Endothelial cell of umbilical vein (primary cell): ENCODE measurements around the gene UBE2E2. TPM values are rescaled to one million over a fixed set of nuclear protein-coding genes. Genes with fewer than 3 reads are reported as not detected.

ENCODE experiments used
- BruUV-seq: library from RNA; stranded (reverse); fragments of 400-500 nt; replicated peaks from 2 replicates; lab custom pipeline; 2021; lab: Mats Ljungman, UMichigan
- CTCF ChIA-PET: fragments of 300-600, 350-600 bp; sonication (Branson Sonifier 250); formaldehyde crosslinking; loops from one replicate; lab custom pipeline; 2021; ENCODE audit warnings: antibody characterized with exemption, inconsistent platforms; lab: Charles Lee
- POLR2A ChIA-PET: fragments of 300-600, 350-600 bp; sonication (Branson Sonifier 250); formaldehyde crosslinking; loops from one replicate; lab custom pipeline; 2021; ENCODE audit warnings: antibody characterized with exemption, inconsistent platforms; lab: Charles Lee
- DNase-seq: peaks from one replicate; pipeline ENCODE4 v3.0.0-alpha.2; 2011; ENCODE audit warnings: low read depth, low spot score
- FAIRE-seq: peaks from 2 replicates; lab custom pipeline; 2011; peaks lifted over from hg19 to GRCh38; lab: Jason Lieb, UNC
- H2AFZ ChIP-seq: 2 replicates; pipeline ENCODE4 v1.6.0; 2012; ENCODE audit warnings: low read depth, low read length, control low read depth, inconsistent platforms
- H3K27ac ChIP-seq: 2 replicates; pipeline ENCODE4 v1.5.1; 2011; ENCODE audit warnings: low read depth, mild to moderate bottlenecking, control low read depth, low read length, moderate library complexity; ENCODE audit not compliant: insufficient read depth
- H3K27me3 ChIP-seq, 2 experiments: 2 replicates each; pipeline versions ENCODE4 v1.6.0 to v1.6.1; 2011; ENCODE audit warnings: low read length in 2 of 2, mixed read lengths in 1 of 2; ENCODE audit not compliant: control insufficient read depth in 2 of 2, insufficient read depth in 2 of 2
- H3K36me3 ChIP-seq, 2 experiments: 2 replicates in 1 of 2; 3 replicates in 1 of 2; pipeline ENCODE4 v1.5.1; 2011; ENCODE audit warnings: low read length in 2 of 2, mild to moderate bottlenecking in 1 of 2, moderate library complexity in 1 of 2; ENCODE audit not compliant: control insufficient read depth in 2 of 2, insufficient read depth in 2 of 2; ENCODE audit errors: extremely low read depth in 1 of 2
- H3K4me1 ChIP-seq: 3 replicates; pipeline ENCODE4 v1.5.1; 2011; ENCODE audit warnings: mild to moderate bottlenecking, low read length; ENCODE audit not compliant: control insufficient read depth, insufficient read depth; ENCODE audit errors: extremely low read depth
- H3K4me2 ChIP-seq: 2 replicates; pipeline ENCODE4 v1.6.1; 2011; ENCODE audit warnings: low read length, control low read depth, mixed read lengths; ENCODE audit not compliant: insufficient read depth
- H3K4me3 ChIP-seq, 3 experiments: fragments of 200-600 bp in 1 of 3; sonication (generic), shearing (Covaris generic) in 1 of 3; replicated peaks in 1 of 3; 2 replicates each; pipeline ENCODE4 v1.5.1; 2011 to 2016; ENCODE audit warnings: control low read depth in 3 of 3, low read length in 3 of 3, mild to moderate bottlenecking in 2 of 3, inconsistent platforms in 1 of 3, low read depth in 1 of 3, moderate library complexity in 1 of 3; ENCODE audit not compliant: insufficient read depth in 1 of 3
- H3K79me2 ChIP-seq: 2 replicates; pipeline ENCODE4 v1.6.0; 2012; ENCODE audit warnings: low read length, inconsistent platforms; ENCODE audit not compliant: control insufficient read depth, insufficient read depth
- H3K9ac ChIP-seq: replicated peaks from 2 replicates; pipeline ENCODE3; 2011; ENCODE audit warnings: low read length, control low read depth; ENCODE audit not compliant: insufficient read depth; ENCODE audit errors: extremely low read depth
- H3K9me1 ChIP-seq: replicated peaks from 3 replicates; pipeline ENCODE4 v1.6.0; 2011; ENCODE audit warnings: mild to moderate bottlenecking, low read length; ENCODE audit not compliant: control insufficient read depth, insufficient read depth; ENCODE audit errors: extremely low read depth
- H3K9me3 ChIP-seq: replicated peaks from 2 replicates; pipeline ENCODE4 v1.5.1; 2012; ENCODE audit warnings: low read length, inconsistent platforms; ENCODE audit not compliant: control insufficient read depth, insufficient read depth
- H4K20me1 ChIP-seq: replicated peaks from 2 replicates; pipeline ENCODE3; 2011; ENCODE audit warnings: mild to moderate bottlenecking, low read length; ENCODE audit not compliant: control insufficient read depth, insufficient read depth; ENCODE audit errors: extremely low read depth
- CTCF ChIP-seq, 2 donors: IDR thresholded peaks; 1 replicate in 1 of 2; 2 replicates in 1 of 2; pipeline ENCODE4 v1.5.1; 2011; ENCODE audit warnings: low read length in 2 of 2, mild to moderate bottlenecking in 2 of 2, moderate library complexity in 2 of 2, control low read depth in 1 of 2, inconsistent platforms in 1 of 2, low read depth in 1 of 2; ENCODE audit not compliant: insufficient read depth in 1 of 2; ENCODE audit errors: extremely low read depth in 1 of 2
- EZH2 ChIP-seq: IDR thresholded peaks from 2 replicates; pipeline ENCODE4 v1.6.1; 2012; ENCODE audit warnings: borderline replicate concordance, low read depth, mild to moderate bottlenecking, moderate library complexity, low read length, inconsistent platforms; ENCODE audit not compliant: severe bottlenecking
- FOS ChIP-seq: IDR thresholded peaks from 2 replicates; pipeline ENCODE4 v1.6.1; 2011; ENCODE audit warnings: mild to moderate bottlenecking, low read length, moderate library complexity, borderline replicate concordance; ENCODE audit not compliant: insufficient read depth
- GATA2 ChIP-seq: IDR thresholded peaks from 2 replicates; pipeline ENCODE4 v1.7.0; 2011; ENCODE audit warnings: low read depth, mild to moderate bottlenecking, moderate library complexity, mixed read lengths, low read length; ENCODE audit not compliant: insufficient read length, insufficient read depth
- JUN ChIP-seq: IDR thresholded peaks from 2 replicates; pipeline ENCODE4 v1.6.1; 2011; ENCODE audit warnings: borderline replicate concordance, low read depth; ENCODE audit not compliant: insufficient read length, insufficient read depth
- MAX ChIP-seq: IDR thresholded peaks from 2 replicates; pipeline ENCODE4 v1.6.1; 2011; ENCODE audit not compliant: insufficient read depth, insufficient read length
- MYC ChIP-seq: IDR thresholded peaks from one replicate; pipeline ENCODE4 v1.6.1; 2011; ENCODE audit warnings: mild to moderate bottlenecking, low read depth, low read length
- POLR2A ChIP-seq: IDR thresholded peaks from 2 replicates; pipeline ENCODE4 v1.6.1; 2012; ENCODE audit warnings: low read depth, mild to moderate bottlenecking, control low read depth, low read length
- POLR2AphosphoS5 ChIP-seq: IDR thresholded peaks from 2 replicates; pipeline ENCODE4 v1.6.1; 2012; ENCODE audit warnings: low read depth, mild to moderate bottlenecking, control low read depth, low read length, moderate library complexity; ENCODE audit not compliant: insufficient read depth
- dilution Hi-C: fragments of 300-500 bp; cut with MboI; formaldehyde crosslinking; loops from one replicate; pipeline ENCODE4 v1.15.0; 2019; ENCODE audit warnings: low sequenced_read_pairs; ENCODE audit not compliant: extremely low pct_ligation_motif_present
- intact Hi-C: fragments of 100-400 bp; cut with micrococcal nuclease; formaldehyde crosslinking; loops from one replicate; pipeline ENCODE4 v1.10.0; 2022
- polyA plus RNA-seq, 4 experiments: library from polyadenylated mRNA; depleted of rRNA in 3 of 4; stranded (reverse) in 3 of 4; unstranded in 1 of 4; fragments of >200 nt; gene quantifications; 2 replicates each; pipeline versions ENCODE4 v1.2.1 to v1.2.3, GENCODE V29; 2011 to 2012; ENCODE audit warnings: missing spikeins in 1 of 4
- total RNA-seq: library from RNA; stranded (reverse); gene quantifications from 2 replicates; pipeline ENCODE4 v1.2.3, GENCODE V29; 2021

The UBE2E2 gene
- total and polyA plus RNA-seq, 2 donors (not counting 3 experiments of a cell fraction or from before 2014, with no cell fraction given): 37.0 to 45.4 TPM

GRCh38 chr3:23198801-23199200 is 4.3 kb upstream of the UBE2E2 start:
- H3K4me1 ChIP-seq: no peaks in the 10 kb centered on the region
- H2AFZ ChIP-seq: no peak overlapping the region
- H3K9me1 ChIP-seq: no peaks in the 10 kb centered on the region
- DNase-seq (no peak), FAIRE-seq (no peak)
- intact Hi-C loops (no loop called here), dilution Hi-C loops (no loop called here)
- no peaks in the 10 kb centered on the region for H4K20me1 ChIP-seq
- peaks cover 14 to 17% of the 10 kb centered on the region in 2 experiments for H3K27me3 ChIP-seq
- CTCF ChIA-PET: interaction anchor here (0.8 kb wide), 1 partner anchor 51 kb away, joined by 3 read pairs; no protein-coding TSS in a partner anchor
- H3K4me2 ChIP-seq: no peak overlapping the region
- no peaks in the 10 kb centered on the region for H3K9me3 ChIP-seq
- no peak overlapping the region for H3K9ac ChIP-seq
- peaks cover 4% of the 10 kb centered on the region for H3K79me2 ChIP-seq
- H3K4me3 ChIP-seq: no peak overlapping the region
- no peaks in the 10 kb centered on the region for H3K36me3 ChIP-seq
- H3K27ac ChIP-seq: no peak overlapping the region
- no TSS peak for BruUV-seq
- POLR2A ChIA-PET: no interaction called here
- no peak for TF ChIP-seq POLR2AphosphoS5
- TF ChIP-seq FOS: no peak
- TF ChIP-seq POLR2A: no peak
- no peak for TF ChIP-seq MAX
- no peak for TF ChIP-seq MYC
- TF ChIP-seq JUN: no peak

GRCh38 chr3:23199649-23200048 is 3.5 kb upstream of the UBE2E2 start:
- H3K9ac ChIP-seq: no peak overlapping the region
- peaks cover 3% of the 10 kb centered on the region for H4K20me1 ChIP-seq
- H2AFZ ChIP-seq: no peak overlapping the region
- dilution Hi-C loops (no loop called here), intact Hi-C loops (loop anchor here (5.0 kb wide), 4 partner anchors 123 to 678 kb away; partner anchors contain the start of gene UBE2E1)
- peaks cover 4% of the 10 kb centered on the region for H3K4me1 ChIP-seq
- no peak overlapping the region for H3K27ac ChIP-seq
- CTCF ChIA-PET: no interaction called here
- no peak for FAIRE-seq
- TF ChIP-seq MAX: no peak
- no peak for TF ChIP-seq POLR2AphosphoS5
- no peak for TF ChIP-seq MYC
- TF ChIP-seq JUN: no peak
- no peak for TF ChIP-seq POLR2A
- TF ChIP-seq CTCF (IDR thresholded peaks at IDR 0.05; ENCODE audit: extremely low read depth in 1 of 2, insufficient read depth in 1 of 2, low read depth in 1 of 2, low read length in 2 of 2): no peak
- TF ChIP-seq EZH2: no peak
- no peak for TF ChIP-seq GATA2
- TF ChIP-seq FOS: no peak
- DNase-seq: no peak
- H3K79me2 ChIP-seq: peaks cover 11% of the 10 kb centered on the region
- H3K4me3 ChIP-seq: no peak overlapping the region
- no peaks in the 10 kb centered on the region for H3K9me3 ChIP-seq
- H3K4me2 ChIP-seq: no peak overlapping the region
- BruUV-seq: no TSS peak
- peaks cover 13 to 17% of the 10 kb centered on the region in 2 experiments for H3K27me3 ChIP-seq
- H3K36me3 ChIP-seq: no peaks in the 10 kb centered on the region
- POLR2A ChIA-PET: no interaction called here
- no peaks in the 10 kb centered on the region for H3K9me1 ChIP-seq
